Measurements from ENCODE around the gene TRAF5.
"Not testable (repeated sequence)": the region's sequence is repeated elsewhere in the genome, so short reads cannot be mapped to it uniquely, and the experiment has no call there.

Gene TRAF5

DNA sequence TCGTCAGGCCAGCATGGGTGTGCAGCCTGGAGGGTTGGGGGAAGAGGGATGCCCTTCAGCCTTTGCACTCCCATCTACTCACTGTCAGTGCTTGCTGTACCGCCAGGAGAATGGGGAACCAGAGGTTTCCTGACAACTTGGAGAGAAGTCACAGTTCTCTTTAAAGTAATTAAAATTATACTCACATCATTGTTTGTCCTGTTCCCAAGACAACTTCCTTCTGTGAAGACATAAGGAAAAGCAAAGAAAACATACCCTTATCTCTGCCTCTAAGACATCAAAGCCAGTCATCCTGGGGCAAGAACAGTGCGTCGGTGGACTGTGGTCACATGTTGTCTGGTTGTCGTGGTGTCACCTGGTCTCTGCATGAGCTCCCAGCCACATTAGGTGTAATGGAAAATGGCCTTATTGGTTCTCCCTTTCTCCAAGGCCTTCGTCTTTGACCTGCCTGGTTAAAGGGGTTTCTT lies 17.6 kb downstream of the TRAF5 start:
- DNase-seq (ENCODE audit: low read depth in 1 of 2, low spot score in 1 of 2), result no peak

DNA sequence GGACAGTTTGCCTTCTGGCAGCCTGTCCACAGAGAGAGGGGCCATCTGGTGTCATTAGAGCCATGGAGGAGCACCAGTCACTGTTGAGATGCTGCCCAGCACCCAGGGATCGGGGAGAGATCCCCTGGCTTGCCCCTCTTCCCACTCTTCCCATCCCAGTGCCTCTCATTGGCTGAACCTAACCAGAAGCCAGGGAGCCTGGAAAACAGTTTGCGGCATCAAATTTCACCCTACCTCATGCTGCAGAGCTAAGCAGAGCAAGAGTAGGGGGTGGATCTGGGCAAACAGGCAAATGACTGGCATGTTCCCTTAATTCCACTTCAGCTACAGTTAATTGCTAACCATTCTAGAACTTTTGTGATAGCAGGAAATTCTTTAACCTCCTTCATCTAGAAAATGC lies 19.1 kb downstream of the TRAF5 start:
- no peak for DNase-seq (ENCODE audit: low read depth in 1 of 2, low spot score in 1 of 2)

DNA sequence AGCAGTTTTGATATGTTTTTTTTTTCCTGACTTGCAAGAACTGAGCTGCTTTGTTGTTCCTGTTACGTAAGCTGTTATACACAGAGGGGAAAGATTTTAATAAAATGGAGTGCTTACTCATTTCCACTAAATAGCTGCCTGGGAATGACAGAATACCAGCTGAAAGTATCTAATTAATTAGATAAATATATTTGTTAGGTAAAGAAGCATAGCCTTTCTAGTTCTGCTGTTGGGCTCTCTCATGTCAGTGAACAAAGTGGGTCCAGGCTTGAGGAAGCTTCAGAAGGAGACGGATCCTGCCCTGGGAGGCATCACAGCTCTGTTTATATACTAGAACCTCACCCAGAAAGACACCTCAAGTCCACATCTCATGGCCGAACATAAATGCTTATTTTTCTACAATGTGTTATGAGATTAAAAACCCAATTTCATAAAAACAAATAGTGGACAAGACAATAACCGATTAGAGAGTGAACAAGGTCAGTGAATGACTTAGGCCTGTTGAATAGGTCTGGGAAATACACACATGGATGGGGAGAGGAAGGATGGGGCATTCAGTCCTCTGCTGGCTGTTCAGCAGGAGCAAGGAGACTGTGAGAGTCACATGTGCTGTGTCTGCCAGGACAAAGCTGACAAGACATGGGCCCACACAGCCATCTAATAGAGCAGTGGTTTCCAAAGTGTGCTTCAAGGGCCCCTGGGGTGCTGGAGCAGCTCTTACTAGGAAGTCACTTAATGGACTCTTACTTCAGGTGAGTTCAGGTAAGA lies 20.6 kb downstream of the TRAF5 start:
- DNase-seq (ENCODE audit: low read depth in 1 of 2, low spot score in 1 of 2), result no peak

DNA sequence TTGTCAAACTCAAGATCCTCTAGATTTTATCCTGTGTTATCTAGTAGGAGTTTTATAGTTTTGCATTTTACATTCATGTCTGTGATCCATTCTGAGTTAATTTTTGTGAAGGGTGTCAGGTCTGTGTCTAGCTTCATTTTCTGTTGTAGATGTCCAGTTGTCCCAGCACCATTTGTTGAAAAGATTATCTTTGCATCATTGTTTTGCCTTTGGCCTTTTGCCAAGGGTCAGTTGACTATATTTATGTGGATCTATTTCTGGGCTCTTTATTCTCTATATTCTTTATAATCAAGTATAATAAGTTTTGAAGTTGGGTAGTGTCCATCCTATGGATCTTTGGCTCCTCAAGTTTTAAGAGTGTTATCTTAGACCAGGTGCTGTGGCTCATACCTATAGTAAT lies 21.9 kb downstream of the TRAF5 start:
- no peak for DNase-seq (ENCODE audit: low read depth in 1 of 2, low spot score in 1 of 2)

DNA sequence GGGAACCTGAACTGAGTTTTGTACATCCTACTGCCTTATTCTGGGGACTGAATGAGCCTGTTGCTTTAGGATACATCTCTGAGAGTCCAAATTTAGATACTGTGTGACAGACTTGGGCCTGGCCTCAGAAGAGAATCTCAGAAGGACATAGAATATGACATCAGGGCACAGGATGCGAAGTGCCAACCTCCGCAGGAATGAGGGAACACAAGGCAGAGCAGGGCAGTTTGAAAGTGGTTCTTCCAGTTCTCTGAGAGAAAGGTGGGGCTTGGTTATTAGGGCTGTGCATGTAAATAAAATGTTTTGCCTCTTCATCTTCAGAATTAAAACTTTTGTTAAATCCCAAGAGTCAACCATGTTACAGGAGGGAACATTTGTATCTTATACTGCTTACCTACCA lies 23.1 kb downstream of the TRAF5 start:
- DNase-seq (ENCODE audit: low read depth in 1 of 2, low spot score in 1 of 2), result no peak

DNA sequence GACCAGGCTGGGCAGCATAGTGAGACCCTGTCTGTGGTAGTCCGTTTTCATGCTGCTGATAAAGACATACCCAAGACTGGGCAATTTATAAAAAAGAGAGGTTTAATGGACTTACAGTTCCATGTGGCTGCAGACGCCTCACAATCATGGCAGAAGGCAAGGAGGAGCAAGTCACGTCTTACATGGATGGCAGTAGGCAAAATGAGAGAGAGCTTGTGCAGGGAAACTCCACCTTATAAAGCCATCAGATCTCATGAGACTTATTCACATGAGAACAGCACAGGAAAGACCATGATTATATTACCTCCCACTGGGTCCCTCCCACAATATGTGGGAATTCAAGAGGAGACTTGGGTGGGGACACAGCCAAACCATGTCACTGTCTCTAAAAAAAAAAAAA lies 25.4 kb downstream of the TRAF5 start:
- not testable (repeated sequence) for DNase-seq (ENCODE audit: low read depth in 1 of 2, low spot score in 1 of 2)

DNA sequence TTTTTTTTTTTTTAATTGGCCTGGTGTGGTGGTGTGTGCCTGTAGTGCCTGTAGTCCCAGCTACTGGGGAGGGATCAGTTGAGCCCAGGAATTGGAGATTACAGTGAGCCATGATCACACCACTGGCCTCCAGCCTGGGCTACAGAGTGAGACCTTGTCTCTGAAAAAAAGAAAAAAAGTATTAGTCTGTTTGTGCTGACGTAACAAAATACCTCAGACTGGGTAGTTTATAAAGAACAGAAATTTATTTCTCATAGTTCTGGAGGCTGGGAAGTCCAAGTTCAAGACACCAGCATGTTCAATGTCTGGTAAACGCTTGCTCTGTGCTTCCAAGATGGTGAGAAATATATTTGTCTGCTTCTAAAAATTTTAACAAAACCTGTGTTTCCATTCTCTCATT lies 25.8 kb downstream of the TRAF5 start:
- DNase-seq (ENCODE audit: low read depth in 1 of 2, low spot score in 1 of 2), result no peak

DNA sequence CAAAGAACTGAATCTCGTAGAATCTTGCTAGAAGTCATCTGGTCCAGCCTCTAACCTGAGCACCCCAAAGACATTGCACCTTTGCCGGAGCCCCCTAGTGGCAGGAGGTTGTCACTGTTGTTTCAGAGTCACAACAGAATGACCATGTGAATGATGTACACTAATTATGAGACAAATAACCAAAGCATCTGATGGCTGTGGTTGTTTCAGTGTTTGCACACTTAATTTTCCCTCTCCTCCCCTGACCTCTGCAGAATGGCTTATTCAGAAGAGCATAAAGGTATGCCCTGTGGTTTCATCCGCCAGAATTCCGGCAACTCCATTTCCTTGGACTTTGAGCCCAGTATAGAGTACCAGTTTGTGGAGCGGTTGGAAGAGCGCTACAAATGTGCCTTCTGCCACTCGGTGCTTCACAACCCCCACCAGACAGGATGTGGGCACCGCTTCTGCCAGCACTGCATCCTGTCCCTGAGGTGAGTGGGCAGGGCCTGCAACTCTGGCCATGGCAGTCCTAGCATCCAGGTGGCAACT lies 26.4 kb downstream of the TRAF5 start:
- DNase-seq (ENCODE audit: low read depth in 1 of 2, low spot score in 1 of 2), result peak; percentile 33 to 52

DNA sequence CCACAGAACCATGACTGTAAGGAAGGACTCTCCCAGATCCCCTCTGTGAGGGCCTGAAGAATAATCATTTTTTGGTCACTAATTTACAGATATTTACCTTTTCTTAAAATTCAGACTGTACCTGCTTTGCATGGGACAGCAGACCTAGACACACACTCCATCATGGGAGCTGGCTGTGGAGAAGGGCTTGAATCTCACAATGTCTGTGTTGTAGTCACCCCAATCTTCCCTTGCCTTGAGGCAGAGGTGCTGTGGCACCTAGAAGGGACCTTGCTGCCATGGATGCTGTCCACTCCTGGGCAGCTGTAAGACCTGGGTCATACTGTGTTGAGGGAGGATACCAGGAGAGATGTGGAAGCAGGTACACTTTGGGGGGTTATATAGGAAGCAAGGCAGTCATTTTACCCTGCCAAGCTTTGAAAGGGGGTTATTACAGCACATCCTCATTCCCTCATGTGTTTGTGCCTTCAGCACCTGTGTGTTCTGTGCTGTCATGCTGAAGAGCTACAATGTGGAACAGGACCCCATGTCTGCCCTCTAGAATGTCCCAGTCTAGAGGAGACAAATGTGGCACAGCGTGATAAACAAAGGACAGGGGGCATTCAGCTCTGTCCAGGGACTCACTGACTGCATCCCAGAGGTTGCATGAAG lies 27.1 kb downstream of the TRAF5 start:
- no peak for DNase-seq (ENCODE audit: low read depth in 1 of 2, low spot score in 1 of 2)

DNA sequence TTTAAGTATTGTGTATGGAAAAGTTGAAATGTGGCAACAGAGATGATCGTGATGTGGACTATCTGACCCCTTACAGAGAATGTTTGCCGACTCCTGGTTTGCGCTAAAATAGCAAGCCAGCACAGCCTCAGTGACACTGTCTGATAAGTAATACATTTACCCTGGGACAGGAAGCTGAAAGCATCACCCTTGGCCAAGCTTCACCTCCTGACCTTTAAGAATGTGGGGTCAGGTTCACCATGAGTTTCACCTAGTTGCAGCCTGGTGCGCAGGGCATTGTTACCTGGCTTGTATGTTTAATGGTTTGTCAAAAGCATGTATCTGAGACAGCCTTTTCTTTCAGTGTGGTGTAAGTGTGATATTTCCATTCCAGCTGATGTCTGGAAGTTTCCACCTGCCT lies 29.2 kb downstream of the TRAF5 start:
- DNase-seq (ENCODE audit: low read depth in 1 of 2, low spot score in 1 of 2), result no peak

DNA sequence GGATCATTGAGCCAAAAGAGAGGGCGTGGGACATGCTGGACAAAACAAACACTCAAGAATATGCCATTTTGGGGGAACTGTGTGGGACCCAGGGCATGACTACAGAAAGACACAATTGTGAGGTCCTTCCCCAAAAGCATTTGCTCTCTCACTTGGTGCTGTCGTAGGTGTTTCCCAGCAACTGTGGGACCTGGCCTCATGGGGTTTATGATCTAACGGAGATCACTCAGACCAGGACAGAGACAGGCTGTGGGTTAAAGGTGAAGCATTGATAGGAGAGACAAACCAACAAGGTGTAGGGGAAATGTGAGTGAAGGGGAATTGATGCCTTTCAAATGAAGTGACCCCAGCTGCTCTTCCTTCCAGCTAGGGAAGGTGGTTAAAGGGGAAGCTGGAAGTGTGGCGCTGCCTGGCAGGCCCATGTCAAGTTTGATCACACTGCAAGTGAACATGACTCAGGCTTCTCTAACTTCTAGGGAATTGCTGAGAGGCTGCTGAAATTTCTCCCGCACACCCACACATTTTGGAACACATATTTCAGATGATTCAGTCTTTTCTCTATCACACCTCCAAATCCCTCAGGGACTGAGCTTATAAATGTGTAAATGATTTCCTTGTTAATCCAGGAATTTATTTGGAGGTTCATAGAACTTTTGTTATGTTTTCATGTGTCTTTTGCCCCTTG lies 30.2 kb downstream of the TRAF5 start:
- DNase-seq (ENCODE audit: low read depth in 1 of 2, low spot score in 1 of 2), result no peak

DNA sequence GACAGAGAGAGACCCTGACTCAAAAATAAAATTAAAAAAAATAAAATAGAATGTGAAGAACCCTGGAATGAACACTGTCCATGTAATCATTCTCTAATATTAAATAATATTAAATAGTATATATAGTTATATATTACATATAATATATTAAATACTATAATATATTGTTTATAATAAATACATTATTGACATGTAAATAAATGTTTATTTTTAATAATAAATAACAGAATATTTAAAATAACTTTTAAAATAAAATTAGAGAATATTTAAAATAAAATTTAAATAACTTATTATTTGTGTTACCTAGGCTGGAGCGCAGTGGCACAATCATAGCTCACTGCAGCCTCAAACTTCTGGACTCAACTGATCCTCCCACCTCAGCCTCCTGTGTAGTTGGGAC lies 32.1 kb downstream of the TRAF5 start:
- no peak for DNase-seq (ENCODE audit: low read depth in 1 of 2, low spot score in 1 of 2)

DNA sequence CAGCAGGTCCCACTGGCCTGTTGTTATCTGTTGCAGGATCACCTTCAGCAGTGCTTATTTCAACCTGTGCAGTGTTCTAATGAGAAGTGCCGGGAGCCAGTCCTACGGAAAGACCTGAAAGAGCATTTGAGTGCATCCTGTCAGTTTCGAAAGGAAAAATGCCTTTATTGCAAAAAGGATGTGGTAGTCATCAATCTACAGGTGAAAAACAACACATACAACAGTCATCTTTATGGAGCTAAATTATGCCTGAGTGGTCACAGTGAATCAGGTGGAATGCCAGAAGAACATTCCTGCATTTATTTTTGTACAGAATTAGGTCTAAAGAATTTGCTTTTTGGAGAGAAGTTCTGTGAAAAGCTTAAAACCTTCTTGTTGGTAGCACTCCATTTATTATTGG lies 33.2 kb downstream of the TRAF5 start:
- DNase-seq (ENCODE audit: low read depth in 1 of 2, low spot score in 1 of 2), result no peak

DNA sequence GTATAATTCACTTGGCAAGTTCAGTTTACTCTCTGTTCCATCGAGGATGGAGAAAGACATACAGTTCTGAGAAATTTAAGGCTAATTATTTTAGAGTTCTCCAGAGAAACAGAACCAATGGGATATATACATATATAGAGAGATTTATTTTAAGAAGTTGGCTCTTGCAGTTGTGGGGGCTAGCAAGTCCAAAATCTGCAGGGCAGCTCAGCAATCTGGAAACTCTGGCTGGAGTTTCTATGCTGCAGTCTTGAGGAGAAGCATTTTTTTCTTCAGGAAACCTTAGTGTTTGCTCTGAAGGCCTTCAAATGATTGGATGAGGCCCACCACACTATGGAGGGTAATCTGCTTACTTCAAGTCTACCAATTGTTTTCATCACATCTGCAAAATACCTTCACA lies 34.6 kb downstream of the TRAF5 start:
- no peak for DNase-seq (ENCODE audit: low read depth in 1 of 2, low spot score in 1 of 2)

DNA sequence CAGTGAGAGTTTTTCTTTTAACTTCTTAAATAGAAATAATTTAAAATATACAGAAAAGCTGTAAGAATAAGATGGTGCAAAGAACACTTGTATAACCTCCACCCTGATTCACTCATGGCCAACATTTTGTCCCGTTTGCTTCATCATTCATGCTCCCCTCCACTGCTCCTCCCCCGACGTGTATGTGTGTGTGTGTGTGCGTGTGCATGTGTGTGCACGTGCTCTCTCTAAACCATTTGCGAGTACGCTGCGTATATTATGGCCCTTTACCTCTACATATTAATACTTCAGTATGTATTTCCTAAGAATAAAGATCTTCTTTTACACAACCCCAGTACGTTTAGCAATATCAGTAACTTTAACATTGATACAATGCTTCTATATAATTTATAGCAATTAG lies 43.0 kb downstream of the TRAF5 start:
- no peak for DNase-seq (ENCODE audit: low read depth in 1 of 2, low spot score in 1 of 2)

DNA sequence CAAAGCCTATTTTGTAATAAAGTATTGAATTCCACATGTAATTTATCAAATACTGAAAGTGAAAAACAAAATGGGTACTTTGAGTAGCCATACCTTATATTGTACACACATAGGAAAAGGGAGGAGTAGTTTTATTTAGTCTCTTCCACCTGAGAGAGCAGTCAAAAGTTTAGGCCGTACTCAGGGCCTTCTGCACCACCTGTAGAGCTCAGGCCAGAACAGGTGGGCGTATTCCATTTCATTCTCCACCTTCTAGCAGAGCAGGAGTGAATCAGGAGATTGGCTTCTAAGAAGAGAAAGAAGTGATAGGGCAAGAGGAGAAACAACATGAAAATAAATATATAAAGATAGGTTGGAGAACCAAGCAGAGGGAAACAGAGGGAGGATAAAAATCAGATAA lies 44.0 kb downstream of the TRAF5 start:
- DNase-seq (ENCODE audit: low read depth in 1 of 2, low spot score in 1 of 2), result no peak

DNA sequence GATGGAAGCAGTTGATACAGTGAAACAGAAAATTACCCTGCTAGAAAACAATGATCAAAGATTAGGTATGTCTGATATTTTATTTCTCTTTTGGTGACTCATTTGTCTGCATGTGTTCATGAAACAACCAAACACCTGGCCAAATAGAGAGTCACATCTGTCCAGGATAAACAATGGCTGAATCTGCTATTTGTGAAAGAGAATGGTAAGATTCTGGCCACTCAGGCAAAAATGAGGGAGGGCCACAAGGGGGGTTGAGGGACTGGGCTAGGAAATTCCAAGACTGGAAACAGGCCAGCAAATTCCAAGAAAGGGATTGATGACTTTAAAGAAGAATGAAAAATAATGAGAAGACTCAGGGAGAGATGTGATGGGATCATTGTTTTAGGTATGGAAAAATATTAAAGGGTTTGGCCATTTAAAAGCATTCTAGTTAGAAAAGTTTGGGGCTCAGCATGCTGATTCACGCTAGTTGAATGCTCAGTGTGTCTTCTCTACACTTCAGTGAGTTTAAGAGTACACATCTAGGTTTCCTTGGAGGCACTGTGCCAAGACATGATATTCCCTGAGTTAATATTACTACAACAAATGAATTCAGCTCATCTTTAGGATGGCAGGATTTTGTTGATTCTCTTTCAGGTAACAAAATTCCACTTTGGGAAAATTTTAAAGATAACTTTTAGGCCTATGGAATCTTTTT lies 44.9 kb downstream of the TRAF5 start:
- no peak for DNase-seq (ENCODE audit: low read depth in 1 of 2, low spot score in 1 of 2)

DNA sequence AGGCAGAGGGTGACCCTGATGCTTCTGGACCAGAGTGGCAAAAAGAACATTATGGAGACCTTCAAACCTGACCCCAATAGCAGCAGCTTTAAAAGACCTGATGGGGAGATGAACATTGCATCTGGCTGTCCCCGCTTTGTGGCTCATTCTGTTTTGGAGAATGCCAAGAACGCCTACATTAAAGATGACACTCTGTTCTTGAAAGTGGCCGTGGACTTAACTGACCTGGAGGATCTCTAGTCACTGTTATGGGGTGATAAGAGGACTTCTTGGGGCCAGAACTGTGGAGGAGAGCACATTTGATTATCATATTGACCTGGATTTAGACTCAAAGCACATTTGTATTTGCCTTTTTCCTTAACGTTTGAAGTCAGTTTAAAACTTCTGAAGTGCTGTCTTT lies 45.8 kb downstream of the TRAF5 start:
- DNase-seq (ENCODE audit: low read depth in 1 of 2, low spot score in 1 of 2), result no peak

DNA sequence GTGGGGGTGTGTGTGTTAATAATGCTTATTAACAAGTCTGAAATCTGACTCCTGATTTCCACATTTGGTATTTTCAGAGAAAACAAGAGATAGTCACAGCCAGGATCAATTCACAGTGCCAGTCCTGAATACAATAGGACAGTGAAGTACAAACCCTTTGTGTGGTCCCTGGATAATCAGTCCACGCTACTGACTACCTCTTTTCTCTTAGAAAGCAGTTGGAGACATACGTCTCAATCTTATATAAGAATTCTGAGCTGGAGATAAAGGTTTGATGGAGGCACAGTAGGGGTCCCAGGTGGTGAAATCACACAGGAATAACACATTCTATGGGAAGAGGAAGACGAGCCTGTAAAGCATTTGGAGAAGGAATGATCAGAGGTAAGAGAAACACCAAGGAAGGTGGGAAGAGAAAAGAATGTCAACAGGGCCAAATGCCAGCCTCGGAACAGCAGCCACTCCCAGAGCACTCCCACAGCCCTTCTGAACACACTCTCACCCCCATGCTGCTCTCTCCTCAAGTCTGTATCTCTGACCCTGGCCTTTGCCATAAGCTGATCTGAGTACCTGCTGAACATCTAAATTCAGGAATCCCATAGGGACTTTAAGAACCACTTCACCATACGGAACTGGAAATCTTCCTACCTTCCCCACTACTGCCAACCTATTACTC lies 48.6 kb downstream of the TRAF5 start:
- DNase-seq (ENCODE audit: low read depth in 1 of 2, low spot score in 1 of 2), result no peak

DNA sequence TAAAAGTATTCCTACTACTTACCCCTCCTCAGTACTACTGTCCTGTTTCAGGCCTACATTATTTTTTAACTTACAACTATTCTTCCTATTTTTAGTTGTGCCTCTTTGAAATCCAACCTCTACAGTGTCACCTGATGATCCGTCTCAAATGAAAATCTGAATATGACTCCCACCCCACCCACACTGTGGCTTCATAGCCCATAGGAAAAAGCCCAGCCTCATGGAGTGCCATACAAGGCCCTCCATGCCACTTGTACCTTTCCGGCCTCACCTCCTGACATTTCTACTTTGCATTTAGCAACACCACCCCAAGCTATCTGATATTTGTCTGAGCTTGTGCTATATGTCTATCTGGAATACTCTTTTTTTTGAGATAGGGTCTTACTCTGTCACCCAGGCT lies 49.3 kb downstream of the TRAF5 start:
- DNase-seq (ENCODE audit: low read depth in 1 of 2, low spot score in 1 of 2), result no peak
